Activated gamma-delta T cell treated with Interleukin-2 at 50 U/mL for 16 hours (primary cell): ENCODE results near the gene DIRAS2.

ENCODE experiments used
- DNase-seq: peaks from one replicate; pipeline ENCODE4 v3.0.0-alpha.2; 2020

DIRAS2 gene

DNA sequence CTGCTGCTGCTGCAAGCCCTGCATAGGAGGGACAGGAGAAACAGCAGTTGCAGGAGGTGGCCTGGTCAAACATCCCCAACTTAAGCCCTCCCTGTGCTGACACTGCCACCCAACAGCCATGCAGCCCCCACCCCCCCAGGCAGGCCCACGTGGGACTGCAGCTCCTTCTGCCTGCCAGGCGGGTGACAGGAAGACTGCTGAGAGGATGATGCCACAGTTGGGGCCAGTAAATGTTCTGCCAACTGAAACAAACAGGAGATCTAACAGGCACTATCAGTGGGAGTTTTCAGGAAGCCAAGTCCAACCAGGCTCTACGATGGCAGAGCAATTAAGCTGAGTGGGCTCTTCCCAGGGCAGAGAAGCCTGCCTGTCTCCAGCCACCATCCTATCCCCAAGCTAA, 31.1 kb downstream of the DIRAS2 start:
- no peak for DNase-seq

DNA sequence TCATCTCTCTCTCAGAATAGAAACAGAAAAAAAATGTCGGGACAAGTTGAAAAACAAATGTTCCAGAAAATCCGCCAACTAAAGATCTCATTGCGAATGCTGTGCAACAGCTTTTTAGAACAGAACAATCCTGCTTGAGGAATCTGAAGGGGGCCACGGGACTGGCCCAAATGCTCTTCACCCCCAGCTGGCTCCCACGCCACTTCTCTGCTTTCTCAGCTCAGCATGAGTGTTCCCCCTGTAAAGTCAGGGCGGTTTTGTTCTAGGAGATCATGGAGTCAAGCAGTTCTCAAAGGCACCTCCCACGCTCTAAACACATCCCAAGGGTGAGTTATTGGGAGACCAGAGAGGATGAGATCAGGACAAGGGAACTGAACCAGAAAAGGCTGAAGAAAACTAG, 31.5 kb downstream of the DIRAS2 start:
- DNase-seq: no peak

DNA sequence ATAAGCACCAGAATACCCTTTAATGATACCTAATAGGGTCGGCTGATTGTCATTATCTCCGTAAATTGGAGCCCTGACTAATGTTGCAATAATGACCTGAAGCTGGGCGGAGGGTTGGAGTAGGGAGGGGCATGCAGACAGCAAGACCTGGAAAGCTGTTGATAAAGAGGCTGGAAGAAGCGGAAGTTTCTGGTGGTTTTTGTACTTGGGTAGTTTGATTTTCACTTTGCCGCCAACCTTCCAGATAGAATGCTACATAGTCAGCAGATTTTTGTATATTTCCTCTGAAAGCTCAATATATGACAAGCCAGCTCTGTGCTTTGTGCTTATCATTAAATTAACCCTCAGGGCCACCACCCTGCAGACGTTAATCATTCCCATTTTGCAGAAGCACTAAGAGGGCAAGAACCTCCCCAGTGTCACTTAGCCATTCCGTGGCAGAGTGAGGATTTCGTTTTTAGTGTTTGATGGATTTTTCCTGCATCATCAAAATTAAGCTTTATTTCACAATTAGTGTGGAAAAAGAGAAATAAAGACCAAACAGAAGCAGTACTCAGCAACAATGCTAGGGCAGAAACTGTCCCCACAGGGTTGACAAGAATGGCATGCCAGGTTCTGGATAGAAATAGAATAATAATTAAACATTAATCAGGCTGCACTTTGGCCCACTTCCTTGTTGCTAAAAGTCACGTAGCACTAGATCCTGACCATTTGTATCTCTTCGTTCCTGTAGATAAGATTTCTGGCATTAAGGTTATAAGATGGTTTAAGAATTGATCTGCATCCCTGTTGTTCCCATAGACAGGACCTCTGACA, 34.7 kb downstream of the DIRAS2 start:
- DNase-seq: no peak

DNA sequence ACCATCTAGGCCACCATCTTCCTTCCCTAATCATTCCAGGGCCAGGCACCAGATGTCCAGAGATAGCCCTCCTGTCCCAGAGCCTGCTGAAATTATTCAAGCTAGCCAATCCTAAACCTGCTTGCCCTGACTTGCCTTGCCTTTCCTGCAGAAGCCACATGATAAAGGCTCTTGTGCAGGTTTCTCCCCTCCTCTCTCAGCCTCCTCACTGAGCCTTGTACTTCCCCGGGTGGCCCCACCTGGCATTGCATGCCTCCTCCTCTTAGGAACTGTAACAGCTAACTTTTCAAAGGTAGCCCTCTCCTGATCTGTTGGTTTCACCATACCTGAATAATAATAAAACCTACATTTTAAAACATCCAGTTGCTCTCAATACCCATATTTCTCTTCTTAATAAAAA, 42.6 kb downstream of the DIRAS2 start:
- no peak for DNase-seq

DNA sequence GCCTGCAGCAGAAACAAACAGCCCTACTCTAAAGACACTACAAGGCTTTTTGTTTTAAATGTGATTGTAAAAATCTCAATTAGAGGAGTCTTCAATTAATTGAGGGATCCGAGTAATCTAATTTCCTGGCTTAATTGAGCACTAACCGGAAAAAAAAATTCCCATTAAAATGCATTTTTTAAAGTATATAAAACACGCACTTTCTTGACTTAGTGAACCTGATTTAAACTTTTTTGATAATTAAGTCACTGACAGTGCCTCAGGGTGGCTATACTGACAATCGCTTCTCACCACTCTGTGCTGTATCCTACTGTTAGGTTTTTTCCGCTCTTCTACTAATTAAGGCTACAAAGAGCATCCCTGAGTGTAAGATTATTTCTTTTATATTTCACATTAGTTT, 44.4 kb downstream of the DIRAS2 start:
- DNase-seq: no peak

DNA sequence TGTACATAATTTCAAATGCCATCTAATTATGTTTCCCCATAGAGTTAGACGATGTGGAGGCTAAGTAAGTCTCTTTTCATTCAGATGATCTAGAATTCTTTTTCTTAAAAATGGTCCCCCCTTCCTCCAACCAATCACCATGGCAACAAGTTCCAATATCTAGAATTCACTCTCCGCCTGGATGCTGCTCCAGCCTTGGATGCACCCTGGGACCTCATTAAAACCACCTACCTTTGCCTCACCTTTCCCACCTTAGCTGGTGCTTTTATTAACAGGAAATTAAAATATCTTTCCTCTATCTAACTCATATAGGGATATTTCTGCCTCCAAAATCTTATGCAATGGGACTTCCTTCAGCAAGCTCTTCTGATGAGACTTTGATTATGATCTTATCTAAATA, 49.0 kb downstream of the DIRAS2 start:
- no peak for DNase-seq

DNA sequence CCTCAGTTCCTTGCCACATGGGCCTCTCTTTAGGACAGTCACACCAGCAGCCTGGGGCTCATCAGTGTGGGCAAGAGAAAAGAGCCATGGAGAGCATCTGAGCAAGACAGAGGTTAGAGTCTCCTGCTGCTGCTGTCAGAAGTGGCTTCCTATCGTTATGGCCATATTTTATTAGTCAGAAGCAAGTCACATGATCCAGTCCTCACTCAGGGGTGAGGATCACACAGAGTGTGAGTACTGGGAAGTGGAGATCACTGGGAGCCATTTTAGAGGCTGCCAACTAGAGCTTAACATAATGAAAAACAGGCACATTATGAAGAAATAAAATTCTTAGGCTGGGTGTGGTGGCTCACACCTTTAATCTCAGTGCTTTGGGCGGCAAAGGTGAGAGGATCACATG, 62.0 kb downstream of the DIRAS2 start:
- no peak for DNase-seq

DNA sequence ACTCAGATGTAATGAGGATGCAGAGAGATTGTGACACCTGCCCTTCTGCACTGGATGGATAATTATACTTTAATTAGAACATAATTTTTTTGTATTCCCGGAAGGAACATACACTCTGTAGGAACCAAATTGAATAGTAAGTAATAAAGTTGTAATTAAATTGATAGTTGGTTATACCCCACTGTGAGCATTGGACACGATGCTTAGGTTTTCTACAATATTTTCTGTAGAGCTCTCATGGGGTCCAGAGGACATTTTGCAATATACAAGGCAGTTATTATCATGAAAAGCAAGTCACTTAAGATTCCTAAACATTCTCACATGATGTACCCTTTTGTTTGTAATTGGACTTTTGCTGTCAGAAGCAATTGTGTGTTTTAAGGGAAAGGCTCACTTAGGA, 63.4 kb downstream of the DIRAS2 start:
- DNase-seq: no peak

DNA sequence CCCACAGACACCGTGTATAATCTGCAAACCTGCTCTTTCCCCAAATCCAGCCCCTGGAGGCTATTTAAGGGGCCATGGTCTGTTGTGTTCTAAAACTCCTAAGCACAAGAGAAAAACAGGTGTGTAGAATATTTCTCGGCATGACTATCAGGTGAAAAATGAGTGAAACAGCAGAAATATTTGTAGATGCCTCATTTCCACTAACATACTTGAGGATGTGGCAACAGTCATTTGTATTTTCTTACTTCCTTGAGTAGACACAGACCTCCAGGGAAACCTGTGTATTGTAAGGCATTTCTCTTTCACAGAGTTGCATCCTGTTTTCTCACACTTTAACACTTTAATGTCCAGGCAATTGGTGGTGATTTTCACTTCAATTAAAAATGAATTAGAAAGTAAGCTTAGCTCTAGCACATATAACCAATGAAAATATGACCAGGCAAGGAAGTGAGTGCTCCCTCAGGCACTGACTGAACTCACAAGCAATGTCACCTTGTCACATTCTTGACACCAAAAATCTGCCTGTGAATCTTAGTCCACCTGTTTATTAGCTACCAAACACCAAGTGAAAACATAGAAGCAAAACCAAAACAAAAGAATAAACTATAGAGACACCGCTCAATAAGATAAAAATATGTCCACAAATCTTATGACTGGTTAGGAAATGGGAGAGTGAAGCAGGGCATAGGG, 64.4 kb downstream of the DIRAS2 start:
- no peak for DNase-seq

DNA sequence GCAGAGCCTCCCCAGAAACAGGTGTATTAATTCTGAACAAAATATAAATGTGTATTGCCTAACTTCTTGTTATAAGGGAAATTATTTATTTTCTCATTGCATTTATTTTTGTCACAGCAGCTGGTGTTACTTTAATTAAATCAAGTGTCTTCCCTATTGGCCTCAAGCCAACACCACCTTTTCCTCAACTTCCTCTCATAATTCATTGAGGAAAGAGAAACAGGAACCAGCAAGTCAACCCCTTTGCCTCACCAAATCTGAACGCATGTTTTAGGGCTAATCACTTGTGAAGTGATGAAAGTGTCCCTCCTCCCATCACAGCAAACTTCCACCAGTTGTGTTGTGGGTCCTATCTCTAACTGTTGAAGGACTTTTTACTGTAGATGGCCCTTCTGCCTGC, 73.1 kb downstream of the DIRAS2 start:
- DNase-seq: no peak

DNA sequence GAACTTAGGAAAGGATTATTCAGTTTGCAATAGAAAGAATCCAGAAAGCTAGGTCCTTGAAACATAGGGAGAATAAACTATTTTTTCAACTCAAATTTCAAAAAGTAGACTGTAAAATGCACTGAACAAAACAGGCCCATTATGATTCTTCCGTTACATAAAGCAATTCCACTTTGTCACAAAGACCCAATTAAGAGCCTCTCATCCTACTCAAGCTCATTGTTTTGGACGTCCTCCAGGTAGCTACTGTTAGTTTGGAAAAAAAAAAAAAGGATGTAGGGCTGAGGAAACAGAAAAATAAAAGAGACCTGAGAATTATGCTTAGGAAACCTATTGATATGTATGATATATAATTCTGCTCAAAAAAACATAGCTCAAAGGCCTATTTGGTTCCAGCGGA, 74.0 kb downstream of the DIRAS2 start:
- DNase-seq: no peak

DNA sequence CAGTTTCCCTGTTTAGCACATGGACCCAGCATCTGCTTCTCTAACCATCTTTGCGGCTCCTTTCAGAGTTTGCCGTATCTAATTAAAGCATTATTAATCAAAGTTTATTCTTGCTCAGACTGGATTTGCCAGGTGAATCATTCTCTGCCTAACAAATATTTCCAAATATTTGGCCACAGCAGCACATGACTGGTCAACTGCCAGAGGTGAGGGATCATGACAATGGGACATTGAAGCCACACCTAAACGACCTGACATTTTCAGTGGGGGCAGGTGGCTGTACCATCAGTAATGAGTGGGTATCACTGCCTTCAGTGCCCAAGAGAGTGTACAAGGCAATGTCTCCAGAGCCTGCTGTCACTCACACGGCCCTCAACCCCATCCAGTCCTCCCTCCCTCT, 80.4 kb downstream of the DIRAS2 start:
- no peak for DNase-seq
